ENCODE measurements around the gene SEPTIN5. TPM values are rescaled to one million over a fixed set of nuclear protein-coding genes. Genes with fewer than 3 reads are reported as not detected.
A peak's percentile ranks its signal among the peaks of the same experiment; 100 is the strongest.

SEPTIN5 gene
- total RNA-seq = 113 to 214 TPM (median 197 TPM) in 3 replicates
- long read RNA-seq, transcript SEPT5-208 (11 exons, 2,241 nt) = minor isoform, 8 of 367 reads
- long read RNA-seq, transcript SEPT5-201 (11 exons, 1,588 nt) = major isoform, 170 of 367 reads
- long read RNA-seq, partial matches to known transcripts = 92 of 367 reads
- long read RNA-seq, other reads (novel, unspliced or antisense) = 94 of 367 reads

DNA sequence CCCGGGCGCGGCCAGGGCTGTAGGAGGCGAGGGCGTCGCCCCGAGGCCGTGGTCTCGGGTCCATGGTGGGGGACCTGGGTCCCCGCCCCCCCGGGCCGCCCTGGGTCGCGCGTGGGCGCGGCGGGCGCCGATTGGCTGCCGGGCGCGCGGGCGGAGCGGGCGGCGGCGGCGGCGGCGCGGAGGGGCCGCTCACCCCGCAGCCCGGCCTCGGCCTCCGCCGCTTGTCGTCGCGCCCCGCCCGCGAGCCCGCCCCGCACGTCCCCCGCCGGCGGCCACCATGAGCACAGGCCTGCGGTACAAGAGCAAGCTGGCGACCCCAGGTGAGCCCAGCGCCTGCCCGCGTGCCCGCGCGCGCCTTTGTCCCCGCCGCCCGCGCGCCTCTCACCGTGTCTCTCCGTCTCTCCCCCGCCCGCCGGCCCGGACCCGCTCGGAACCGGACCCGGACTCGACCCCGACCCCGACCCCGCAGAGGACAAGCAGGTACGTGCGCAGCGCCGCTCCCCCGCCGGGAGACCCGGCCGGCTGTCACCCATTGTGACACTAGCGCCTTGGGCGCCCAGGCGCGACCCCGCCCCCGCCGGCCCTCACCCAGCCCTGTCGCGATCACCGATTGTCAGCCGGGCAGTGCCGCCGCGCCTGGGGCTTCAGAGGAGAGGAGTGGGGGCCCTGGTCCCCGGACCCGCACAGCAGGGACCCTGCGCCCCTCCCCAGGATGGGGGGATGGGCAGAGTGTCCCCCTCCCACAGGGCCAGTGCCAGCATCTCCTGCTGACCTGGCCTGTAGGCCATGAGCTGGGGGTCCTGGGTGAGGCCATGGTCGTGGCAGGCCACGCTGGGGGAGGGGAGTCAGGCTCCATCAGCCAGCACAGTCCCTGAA, at the start of gene SEPTIN5:
Gene SEPTIN5, plus strand, starts transcription at position 192 of the 876 bp plus-strand sequence. Its CDS starts 86 bp downstream, at position 278.
- H3K27ac Mint-ChIP-seq (ENCODE audit: unreplicated experiment) = no peak within 1 kb of the TSS
- TF ChIP-seq, protein P1, sequence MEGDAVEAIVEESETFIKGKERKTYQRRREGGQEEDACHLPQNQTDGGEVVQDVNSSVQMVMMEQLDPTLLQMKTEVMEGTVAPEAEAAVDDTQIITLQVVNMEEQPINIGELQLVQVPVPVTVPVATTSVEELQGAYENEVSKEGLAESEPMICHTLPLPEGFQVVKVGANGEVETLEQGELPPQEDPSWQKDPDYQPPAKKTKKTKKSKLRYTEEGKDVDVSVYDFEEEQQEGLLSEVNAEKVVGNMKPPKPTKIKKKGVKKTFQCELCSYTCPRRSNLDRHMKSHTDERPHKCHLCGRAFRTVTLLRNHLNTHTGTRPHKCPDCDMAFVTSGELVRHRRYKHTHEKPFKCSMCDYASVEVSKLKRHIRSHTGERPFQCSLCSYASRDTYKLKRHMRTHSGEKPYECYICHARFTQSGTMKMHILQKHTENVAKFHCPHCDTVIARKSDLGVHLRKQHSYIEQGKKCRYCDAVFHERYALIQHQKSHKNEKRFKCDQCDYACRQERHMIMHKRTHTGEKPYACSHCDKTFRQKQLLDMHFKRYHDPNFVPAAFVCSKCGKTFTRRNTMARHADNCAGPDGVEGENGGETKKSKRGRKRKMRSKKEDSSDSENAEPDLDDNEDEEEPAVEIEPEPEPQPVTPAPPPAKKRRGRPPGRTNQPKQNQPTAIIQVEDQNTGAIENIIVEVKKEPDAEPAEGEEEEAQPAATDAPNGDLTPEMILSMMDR (IDR thresholded peaks at IDR 0.05) = no peak
- no peak for DNase-seq (ENCODE audit: low spot score)
- H3K9me3 Mint-ChIP-seq (ENCODE audit: low read depth) = no peaks in the 10 kb centered on the region
- peak within 1 kb of the TSS; percentile 77 for H3K4me3 Mint-ChIP-seq (ENCODE audit: unreplicated experiment)
- H3K4me1 Mint-ChIP-seq (ENCODE audit: low read depth) = peaks cover 36% of the 10 kb centered on the region
- H3K27me3 Mint-ChIP-seq (ENCODE audit: low read depth) = no peaks in the 10 kb centered on the region
- no peaks in the 10 kb centered on the region for H3K36me3 Mint-ChIP-seq (ENCODE audit: low read depth)

DNA sequence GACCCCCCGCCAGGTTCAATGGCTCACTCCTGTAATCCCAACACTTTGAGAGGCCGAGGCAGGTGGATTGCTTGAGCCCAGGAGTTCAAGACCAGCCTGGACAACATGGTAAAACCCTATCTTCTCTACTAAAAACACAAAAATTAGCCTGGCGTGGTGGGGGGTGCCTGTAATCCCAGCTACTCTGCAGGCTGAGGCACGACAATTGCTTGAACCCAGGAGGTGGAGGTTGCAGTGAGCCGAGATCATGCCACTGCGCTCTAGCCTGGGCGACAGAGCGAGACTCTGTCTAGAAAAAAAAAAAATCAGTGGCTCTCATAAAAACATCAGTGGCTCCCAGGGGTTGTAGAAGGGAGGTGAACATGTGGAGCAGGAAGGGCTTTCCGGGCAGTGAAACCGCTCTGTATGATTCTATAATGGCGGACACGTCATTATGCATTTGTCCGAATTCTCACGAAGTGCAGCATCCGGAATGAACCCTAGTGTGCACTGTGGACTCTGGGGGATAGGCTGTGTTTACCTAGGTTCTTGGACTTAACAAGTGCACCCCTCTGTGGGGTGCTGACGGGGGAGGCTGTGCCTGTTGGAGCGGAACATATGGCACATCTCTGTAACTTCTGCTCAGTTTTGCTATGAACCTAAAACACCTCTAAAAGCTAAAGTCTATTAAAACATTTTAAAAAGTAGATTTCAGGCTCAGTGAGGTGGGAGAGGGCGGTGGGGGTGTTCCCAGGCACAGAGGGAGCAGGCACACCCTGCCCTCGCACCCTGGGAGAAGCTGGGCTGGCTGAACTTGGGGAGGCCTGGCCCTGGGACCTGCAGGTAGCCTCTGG, 49.1 kb upstream of the SEPTIN5 start:
- no peaks in the 10 kb centered on the region for H3K27me3 Mint-ChIP-seq (ENCODE audit: low read depth)
- DNase-seq (ENCODE audit: low spot score) = no peak
- H3K27ac Mint-ChIP-seq (ENCODE audit: unreplicated experiment) = peak overlapping the region; percentile 99
- H3K36me3 Mint-ChIP-seq (ENCODE audit: low read depth) = no peaks in the 10 kb centered on the region
- peak overlapping the region; percentile 76 for H3K4me3 Mint-ChIP-seq (ENCODE audit: unreplicated experiment)
- H3K4me1 Mint-ChIP-seq (ENCODE audit: low read depth) = peaks cover 91% of the 10 kb centered on the region
- H3K9me3 Mint-ChIP-seq (ENCODE audit: low read depth) = no peaks in the 10 kb centered on the region
- TF ChIP-seq, protein P1 (IDR thresholded peaks at IDR 0.05) = no peak

DNA sequence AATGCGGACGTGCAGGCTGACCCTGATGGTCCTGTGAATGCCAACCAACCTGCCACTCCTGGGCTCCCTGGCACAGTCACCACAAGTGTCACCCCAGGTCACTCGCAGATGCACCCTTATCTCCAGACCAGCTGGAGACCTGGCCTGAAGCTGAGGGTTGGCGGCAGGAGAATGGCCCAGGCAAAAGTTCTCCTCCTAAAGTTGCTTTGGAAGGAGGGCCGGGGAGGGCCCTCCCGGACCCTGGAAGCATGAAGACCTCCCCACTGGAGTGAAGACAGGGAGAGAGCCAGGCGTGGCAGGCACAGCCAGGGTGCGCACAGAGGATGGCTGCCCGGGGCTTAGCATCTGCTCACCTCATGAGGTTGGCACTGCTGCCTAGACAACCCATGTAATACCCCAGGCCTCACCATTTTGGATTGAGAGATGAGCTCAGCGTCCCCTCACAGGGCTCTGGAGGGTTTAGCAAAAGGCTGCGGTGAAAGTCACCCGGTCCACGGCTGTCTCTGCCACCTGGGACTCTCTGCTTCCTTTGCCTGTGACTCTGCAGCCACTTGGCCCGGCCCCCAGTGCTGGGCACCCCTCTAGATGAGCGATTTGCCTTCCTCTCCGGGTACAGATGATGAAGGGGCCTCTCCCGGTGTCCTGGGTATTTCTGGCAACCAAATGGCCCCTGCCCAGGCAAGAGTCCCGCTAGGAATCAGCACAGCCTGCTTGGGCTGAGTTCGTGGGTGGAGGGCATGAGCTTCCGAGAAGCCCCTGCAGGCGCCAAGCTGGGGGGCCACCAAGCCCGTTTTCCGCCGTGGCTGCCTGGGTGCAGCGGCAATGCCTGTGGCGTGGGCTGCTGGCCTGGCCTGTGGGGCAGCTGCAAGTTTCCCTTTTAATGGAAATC, 48.3 kb upstream of the SEPTIN5 start:
- H3K27ac Mint-ChIP-seq (ENCODE audit: unreplicated experiment) = peak overlapping the region; percentile 99
- no peak for DNase-seq (ENCODE audit: low spot score)
- peaks cover 92% of the 10 kb centered on the region for H3K4me1 Mint-ChIP-seq (ENCODE audit: low read depth)
- no peaks in the 10 kb centered on the region for H3K27me3 Mint-ChIP-seq (ENCODE audit: low read depth)
- H3K36me3 Mint-ChIP-seq (ENCODE audit: low read depth) = no peaks in the 10 kb centered on the region
- H3K4me3 Mint-ChIP-seq (ENCODE audit: unreplicated experiment) = peak overlapping the region; percentile 76
- no peaks in the 10 kb centered on the region for H3K9me3 Mint-ChIP-seq (ENCODE audit: low read depth)
- TF ChIP-seq, protein P1 (IDR thresholded peaks at IDR 0.05) = no peak

DNA sequence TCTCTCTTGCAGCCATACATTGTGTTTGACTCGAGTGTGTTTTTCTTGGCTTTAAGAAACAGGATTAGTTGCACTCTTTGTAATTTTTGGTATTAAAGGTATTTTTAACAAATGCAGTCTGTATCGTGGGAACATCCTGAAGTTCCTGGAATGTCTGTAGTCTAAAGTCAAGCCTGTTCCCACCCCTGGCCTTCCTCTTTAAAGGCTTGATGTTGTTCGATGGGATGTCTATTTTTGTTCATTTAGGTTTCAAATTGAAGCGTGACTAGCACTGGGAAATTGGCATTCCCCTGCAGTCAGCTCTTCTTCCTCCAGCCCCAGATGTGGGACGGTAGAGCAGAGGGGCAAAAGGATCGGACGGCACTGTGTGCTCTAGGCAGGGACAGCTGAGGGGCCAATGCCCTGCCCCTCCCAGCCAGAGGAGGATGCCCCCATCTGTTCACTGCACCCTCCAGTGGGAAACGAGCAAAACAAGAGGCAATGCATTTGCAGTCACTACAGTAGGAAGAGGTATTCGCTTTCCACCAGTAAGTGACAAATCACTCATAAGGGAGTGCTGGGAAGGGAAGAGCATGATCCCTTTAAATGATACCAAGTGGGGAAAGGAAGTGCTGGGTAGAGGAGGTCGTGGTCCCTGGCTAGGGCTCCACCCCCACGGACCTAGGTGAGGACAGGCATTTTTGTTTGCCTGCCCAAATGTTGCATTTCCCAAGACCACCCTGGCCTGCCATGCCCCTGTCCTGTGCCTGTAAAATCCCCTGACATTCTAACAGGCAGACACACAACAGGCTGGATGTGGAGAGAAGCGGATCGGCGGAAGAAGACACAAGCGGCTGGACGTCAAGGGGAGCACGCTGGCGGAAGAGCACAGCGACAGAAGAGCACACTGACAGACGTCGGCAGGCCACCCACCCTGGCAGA, 47.4 kb upstream of the SEPTIN5 start:
- Mint-ChIP-seq H3K9me3 (ENCODE audit: low read depth) (peaks cover 3% of the 10 kb centered on the region), H3K36me3 (ENCODE audit: low read depth) (peaks cover 2% of the 10 kb centered on the region), H3K27ac (ENCODE audit: unreplicated experiment) (peak overlapping the region; percentile 99), H3K4me1 (ENCODE audit: low read depth) (peaks cover 85% of the 10 kb centered on the region), H3K27me3 (ENCODE audit: low read depth) (no peaks in the 10 kb centered on the region), H3K4me3 (ENCODE audit: unreplicated experiment) (peak overlapping the region; percentile 76)
- TF ChIP-seq, protein P1 (IDR thresholded peaks at IDR 0.05) = peak; percentile 44
- DNase-seq (ENCODE audit: low spot score) = no peak
